ENCODE results near the gene GNA15. TPM values are rescaled to one million over a fixed set of nuclear protein-coding genes. Genes with fewer than 3 reads are reported as not detected.

The GNA15 gene
- total RNA-seq, 1 donor from 2014 or later, result 1.0 TPM

- ATAC-seq (no peak), DNase-seq (ENCODE audit: low spot score) (no peak)
Measured at GRCh38 chr19:3106509-3107141, 29.2 kb upstream of the GNA15 start.

DNA sequence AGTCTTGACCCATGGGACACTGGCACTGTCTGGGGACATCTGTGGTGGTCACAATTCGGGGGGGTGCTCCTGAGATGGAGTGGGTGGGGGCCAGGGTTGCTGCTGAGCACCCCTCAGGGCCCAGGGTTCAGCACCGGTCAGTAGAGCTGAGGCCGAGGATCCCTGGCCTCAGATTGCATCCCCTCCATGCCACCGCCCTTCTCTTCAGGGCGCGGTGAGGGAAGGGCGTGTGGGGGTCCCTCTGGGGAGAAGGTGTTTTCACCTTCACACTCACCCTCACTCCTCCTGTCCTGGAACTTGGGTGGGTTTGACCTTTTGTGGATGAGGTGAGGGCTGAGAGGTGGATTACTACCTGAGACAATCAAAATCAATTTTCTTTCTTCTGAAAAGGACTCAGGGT lies 28.2 kb upstream of the GNA15 start:
- no peak for DNase-seq (ENCODE audit: low spot score)
- no peak for ATAC-seq

- ATAC-seq, result peak; percentile 58
- DNase-seq (ENCODE audit: low spot score), result no peak
Measured at GRCh38 chr19:3108775-3109174, 27.1 kb upstream of the GNA15 start.

DNA sequence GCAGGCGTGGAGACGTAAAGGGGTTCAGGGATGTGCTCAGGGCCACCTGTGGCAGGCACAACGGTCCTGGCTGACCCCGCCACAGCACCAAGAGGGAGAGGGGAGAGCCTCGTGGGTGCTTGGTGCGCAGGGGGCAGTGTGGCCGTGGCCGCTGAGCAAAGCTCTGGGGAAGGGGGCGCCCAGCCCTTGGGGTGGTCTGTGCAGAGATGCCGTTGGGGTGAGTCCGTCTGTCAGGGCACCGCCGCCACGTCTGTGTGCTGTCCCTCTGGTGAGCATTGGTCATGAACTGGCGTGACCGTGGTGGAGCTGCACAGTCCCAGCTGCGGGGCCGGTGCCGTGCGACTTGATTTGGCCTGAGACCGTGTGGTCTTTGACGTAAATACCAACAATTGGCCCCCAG lies 26.3 kb upstream of the GNA15 start:
- ATAC-seq (no peak), DNase-seq (ENCODE audit: low spot score) (peak; percentile 41)

DNA sequence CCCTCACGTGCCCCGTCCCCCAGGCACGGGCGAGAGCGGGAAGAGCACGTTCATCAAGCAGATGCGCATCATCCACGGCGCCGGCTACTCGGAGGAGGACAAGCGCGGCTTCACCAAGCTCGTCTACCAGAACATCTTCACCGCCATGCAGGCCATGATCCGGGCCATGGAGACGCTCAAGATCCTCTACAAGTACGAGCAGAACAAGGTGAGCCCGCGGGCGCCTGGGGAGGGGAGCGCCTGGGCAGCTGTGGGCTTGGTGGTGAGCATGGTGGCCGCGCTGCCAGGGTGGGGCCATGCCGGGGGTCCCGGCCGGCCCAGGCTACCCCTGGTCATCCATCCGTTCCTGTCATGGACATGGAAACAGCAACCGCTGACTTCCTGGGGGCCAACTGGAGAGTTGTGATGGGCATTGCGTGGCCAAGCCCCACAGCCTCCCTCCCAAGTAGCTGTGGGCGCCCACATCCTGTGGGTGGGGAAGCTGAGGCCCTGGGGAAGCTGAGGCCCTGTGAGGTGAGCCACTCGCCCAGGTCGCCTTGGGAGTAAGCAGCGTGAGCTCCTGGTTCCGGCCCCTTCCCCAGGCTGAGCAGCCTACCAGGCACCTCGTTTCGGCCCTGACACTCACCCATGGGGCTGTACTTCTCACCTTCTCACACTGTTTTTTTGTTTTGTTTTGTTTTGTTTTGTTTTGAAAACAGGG lies 25.6 kb upstream of the GNA15 start:
- DNase-seq (ENCODE audit: low spot score) (no peak), ATAC-seq (no peak)

DNA sequence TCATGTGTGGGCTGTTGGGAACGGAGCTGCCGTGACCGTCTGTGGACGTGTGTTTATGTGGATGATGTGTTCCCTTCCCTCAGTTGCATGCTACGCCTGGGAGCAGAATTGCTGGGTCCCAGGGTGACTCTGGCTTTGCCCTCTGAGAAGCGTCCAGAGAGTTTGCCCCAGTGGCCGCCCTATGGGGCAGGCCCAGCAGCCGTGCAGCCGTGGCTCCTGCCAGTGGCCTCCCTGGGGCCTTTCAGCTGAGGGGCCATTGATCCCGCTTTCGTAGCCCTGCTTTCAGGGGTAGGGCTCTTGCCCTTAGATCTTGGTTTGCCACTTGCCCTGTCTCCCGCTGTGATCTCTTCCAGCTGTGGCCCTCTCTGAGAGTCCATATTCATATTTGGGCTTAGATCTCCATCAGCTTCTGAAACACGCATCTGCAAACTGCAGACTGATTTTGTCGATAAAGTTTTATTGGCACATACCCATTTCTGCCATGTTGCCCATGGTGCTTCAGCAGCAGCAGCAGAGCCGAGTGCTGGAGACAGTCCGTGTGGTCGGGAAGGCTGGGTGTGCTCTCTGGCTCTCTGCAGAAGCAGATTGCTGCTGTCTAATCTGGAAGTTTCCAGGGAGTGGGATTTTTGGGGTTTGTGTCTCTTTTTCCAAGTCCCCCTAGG lies 24.1 kb upstream of the GNA15 start:
- ATAC-seq, result no peak
- no peak for DNase-seq (ENCODE audit: low spot score)

DNA sequence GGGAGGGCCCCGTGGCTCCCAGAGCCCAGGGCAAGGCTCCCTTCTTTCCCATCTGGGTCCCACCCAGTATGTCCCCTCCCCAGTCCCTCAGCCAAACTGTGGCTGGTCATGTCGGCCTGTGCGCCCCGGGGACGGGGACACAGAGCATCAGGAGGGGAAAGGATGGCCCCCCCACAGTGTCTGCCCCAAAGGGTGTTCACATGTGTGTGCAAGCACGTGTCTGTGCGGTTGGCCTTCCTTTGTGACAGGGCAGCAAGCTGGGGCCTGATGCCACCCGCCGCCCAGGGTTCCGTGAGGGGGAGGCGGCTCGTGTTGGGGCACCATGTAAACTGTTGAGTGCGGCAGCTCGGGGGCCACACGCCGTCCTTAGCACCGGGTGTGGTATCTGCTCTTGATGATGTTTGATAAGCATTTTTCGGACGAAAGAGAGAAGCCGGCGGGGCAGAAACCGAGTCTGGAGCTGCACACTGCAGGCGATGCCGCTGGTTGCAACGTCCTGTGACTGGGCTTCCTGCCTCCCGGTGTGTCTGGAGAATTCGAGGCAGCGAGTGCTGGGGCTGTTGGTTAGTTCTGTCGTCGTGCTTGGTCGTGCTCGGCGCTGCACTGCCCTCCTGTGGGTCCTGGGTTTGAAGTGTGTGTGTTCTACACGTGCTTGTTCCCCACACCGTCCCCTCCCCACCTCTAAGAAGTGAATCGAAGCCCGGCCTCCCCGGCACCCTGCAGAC lies 23.3 kb upstream of the GNA15 start:
- DNase-seq (ENCODE audit: low spot score) (no peak), ATAC-seq (no peak)

DNA sequence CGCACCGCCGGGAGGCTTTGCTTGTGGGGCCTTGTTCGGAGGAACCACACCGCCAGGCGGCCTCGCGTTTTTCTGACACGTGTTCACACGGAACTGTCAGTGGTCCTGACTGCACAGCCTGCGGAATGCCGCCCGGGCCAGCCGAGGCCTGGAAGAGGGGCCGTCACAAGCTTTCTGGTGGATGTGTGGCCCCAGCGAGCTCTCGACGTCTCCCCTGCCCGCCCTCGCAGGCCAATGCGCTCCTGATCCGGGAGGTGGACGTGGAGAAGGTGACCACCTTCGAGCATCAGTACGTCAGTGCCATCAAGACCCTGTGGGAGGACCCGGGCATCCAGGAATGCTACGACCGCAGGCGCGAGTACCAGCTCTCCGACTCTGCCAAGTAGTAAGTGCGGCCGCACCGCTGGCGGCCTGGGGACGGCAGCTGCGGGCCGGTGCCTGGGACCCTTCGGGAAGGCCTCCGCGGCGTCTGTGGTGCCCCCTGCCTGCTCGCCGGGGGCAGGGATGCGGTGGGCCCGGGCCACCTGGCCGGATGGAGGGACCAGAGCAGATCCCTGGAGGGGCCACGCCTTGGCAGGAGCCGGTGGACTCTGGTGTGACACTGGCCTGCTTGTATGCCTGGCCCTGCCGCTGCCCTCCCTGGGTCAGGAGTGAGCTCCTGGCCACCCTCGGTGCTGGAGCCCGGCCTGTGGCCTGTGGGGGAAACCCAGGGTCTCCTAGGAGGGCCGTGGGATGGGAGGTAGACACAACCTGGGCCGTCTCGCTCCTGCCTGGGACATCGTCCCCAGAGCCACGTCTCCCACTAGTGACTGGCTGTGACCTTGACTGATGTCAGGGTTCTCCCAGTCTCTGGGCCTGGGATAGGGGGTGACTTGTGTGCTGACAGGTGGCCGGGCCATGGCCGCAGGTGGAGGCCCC lies 22.5 kb upstream of the GNA15 start:
- no peak for DNase-seq (ENCODE audit: low spot score)
- ATAC-seq, result no peak

DNA sequence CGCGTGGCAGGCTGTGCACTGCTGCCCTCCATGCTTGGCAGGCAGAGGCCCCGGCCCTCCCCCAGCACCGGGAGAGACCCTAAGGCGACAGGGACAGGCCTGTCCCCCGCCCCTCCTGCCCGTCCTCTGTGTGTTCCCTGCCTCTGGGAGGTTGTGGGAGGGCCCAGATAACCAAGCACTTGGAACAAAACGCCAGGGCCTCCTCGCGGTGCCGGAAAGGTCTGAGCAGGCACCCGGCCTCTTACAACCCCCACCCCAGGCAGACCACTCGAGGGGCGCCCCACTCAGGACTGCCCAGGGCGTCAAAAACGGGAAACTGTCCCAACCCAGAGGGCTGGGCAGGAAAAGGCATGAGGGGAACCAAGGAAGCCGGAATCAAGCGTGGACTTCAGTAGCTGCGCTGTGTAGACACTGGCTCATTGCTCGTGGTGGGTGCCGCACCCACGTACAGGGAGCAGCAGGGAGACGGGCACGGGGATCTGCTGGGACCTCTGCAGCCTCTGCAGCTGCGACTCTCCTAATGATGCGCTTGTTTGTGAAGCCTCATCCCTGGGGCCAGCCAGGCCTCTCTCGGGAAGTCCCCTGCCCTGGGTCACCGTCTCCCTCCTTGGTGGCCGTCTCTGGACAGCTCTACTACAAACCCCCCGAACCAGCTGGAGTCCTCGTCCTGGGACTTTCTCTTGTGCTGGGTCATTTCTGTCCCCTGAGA lies 21.7 kb upstream of the GNA15 start:
- ATAC-seq (no peak), DNase-seq (ENCODE audit: low spot score) (no peak)

DNA sequence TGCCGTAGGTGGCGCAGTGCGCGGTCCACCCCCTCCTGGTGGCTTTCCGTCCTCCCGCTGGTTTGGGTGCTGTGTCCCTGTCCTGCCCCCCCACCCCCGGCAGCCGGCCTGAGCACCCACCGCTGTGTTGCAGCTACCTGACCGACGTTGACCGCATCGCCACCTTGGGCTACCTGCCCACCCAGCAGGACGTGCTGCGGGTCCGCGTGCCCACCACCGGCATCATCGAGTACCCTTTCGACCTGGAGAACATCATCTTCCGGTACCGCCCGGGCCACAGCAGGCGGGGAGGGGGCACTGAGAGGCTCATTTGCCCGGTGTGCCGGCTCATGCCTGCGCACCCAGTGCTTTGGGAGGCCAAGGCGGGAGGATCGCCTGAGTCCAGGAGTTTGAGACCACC lies 21.0 kb upstream of the GNA15 start:
- no peak for DNase-seq (ENCODE audit: low spot score)
- no peak for ATAC-seq

DNA sequence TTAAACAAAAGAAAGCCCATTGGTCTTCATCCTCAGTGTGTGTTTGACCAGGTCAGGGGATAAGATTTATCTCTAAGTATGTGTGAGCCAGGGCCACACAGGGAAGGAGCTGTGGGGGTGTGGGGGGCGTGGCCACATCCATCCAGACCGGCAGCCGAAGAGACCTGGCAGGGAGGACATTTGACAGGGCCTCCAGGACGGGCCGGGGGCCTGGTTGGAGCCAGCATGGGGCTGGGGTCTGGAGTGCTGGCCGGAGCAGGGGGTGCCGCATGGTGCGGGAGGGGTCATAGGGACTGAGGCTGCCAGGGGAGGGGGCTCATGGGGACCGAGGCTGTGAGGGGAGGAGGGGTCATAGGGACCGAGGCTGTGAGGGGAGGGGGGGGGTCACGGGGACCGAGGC lies 20.4 kb upstream of the GNA15 start:
- ATAC-seq (no peak), DNase-seq (ENCODE audit: low spot score) (no peak)

DNA sequence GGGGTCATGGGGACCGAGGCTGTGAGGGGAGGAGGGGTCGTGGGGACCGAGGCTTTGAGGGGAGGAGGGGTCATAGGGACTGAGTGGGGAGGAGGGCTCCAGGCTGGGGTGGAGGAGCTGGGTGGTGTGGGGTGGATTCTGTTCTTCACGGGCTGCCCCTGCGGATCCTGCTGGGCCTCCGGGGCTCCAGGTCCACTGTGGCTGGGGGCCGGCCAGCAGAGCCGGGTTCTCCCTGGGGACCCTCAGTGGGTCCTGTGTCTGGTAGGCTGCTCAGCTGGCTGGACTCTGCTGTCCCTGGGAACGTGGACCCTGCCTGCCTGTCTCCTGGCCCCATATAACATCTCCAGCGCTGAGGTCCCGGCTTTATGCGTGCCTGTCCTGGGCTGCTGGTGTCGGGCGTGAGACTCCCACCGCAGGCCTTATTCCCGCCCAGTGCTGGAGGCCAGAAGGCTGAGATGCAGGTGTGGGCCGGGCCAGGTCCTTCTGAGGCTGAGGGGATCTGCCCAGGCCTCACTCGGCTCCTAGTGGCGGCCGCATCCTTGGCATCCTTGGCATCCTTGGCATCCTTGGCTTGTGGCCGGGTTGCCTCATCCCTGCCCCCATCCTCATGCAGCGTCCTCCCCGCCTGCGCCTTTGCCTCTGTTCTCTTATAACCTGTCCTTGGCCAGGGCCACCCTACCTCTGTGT lies 19.8 kb upstream of the GNA15 start:
- no peak for DNase-seq (ENCODE audit: low spot score)

GRCh38 chr19:3116621-3117020 lies 19.2 kb upstream of the GNA15 start:
- DNase-seq (ENCODE audit: low spot score) (no peak), ATAC-seq (no peak)

More for the DNA sequence above, 19.8 kb upstream of the GNA15 start:
- ATAC-seq, result no peak

- DNase-seq (ENCODE audit: low spot score) (no peak), ATAC-seq (no peak)
Measured at GRCh38 chr19:3117716-3118115, 18.1 kb upstream of the GNA15 start.

DNA sequence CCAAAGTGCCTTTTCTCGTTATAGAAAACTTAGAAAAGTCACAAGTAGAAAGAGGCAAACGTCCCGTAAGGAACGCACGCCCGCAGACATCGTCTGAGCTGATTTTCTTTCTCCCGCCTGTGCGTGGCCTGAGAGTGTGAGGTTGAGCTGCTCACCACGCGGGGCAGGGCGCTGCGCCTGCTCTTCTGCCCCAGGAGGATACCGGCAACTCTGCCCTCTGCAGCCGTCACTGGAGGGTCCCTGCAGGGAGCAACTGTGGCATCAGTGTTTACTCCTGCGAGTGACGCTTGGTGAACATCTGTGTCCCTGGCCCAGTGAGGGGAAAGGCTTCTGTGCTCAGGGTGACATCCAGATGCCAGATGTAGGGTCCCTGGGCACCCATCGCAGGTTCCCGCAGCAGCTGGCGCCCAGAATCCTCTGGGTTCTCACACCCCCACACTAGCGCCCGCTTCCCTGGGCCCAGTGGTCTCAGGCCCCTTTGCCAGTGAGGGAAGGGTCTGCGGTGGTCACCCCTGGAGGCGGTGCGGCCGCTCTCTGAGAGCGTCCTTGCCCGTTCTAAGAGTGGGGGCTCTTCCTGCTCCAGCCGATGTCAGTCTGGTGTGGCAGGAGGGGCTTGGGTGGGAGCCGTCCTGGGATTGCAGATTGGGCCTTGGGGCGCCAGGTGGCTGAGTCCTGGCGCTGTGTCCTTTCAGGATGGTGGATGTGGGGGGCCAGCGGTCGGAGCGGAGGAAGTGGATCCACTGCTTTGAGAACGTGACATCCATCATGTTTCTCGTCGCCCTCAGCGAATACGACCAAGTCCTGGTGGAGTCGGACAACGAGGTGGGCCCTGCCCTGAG lies 17.4 kb upstream of the GNA15 start:
- ATAC-seq, result no peak
- DNase-seq (ENCODE audit: low spot score), result no peak

- no peak for ATAC-seq
Measured at GRCh38 chr19:3119071-3119595, 16.7 kb upstream of the GNA15 start.

GRCh38 chr19:3119693-3120380 lies 16.0 kb upstream of the GNA15 start:
- no peak for DNase-seq (ENCODE audit: low spot score)
- no peak for ATAC-seq

More at GRCh38 chr19:3119071-3119595, 16.7 kb upstream of the GNA15 start:
- DNase-seq (ENCODE audit: low spot score), result no peak

Data from left lobe of liver (tissue), 2 donors.